B cell (primary cell): ENCODE data around the gene DHTKD1. TPM values are rescaled to one million over a fixed set of nuclear protein-coding genes. Genes with fewer than 3 reads are reported as not detected.

Experiments
- ATAC-seq: fragments of 200-7000 bp; cut with Tn5 transposase; one replicate; pipeline ENCODE4 v1.10.0; 2021; ENCODE audit warnings: low read depth, mild to moderate bottlenecking, moderate number of reproducible peaks, moderate library complexity
- CTCF ChIA-PET: fragments of 350-600 bp; sonication (Branson Sonifier 250); formaldehyde crosslinking; loops from one replicate; lab custom pipeline; 2021; ENCODE audit warnings: antibody characterized with exemption, inconsistent platforms; lab: Charles Lee
- POLR2A ChIA-PET: fragments of 350-600 bp; sonication (Branson Sonifier 250); formaldehyde crosslinking; loops from one replicate; lab custom pipeline; 2021; ENCODE audit warnings: antibody characterized with exemption; lab: Charles Lee
- DNase-seq: peaks from one replicate; pipeline ENCODE4 v3.0.0; 2013
- H2AFZ ChIP-seq: 2 replicates; pipeline ENCODE4 v1.6.1; 2012; ENCODE audit warnings: mild to moderate bottlenecking, low read depth, low read length; ENCODE audit not compliant: insufficient read depth, poor library complexity, severe bottlenecking
- H3K27ac ChIP-seq, 2 donors: 1 replicate in 1 of 2; 2 replicates in 1 of 2; pipeline ENCODE4 v1.5.1; 2012 to 2013; ENCODE audit warnings: low read length in 2 of 2, mild to moderate bottlenecking in 2 of 2, moderate library complexity in 1 of 2
- H3K27me3 ChIP-seq, 4 experiments: fragments of 200-600 bp in 1 of 4; sonication (generic) in 1 of 4; replicated peaks in 1 of 4; 1 replicate in 2 of 4; 2 replicates in 2 of 4; pipeline versions ENCODE4 v1.6.1 to v1.7.0; 2013 to 2016; ENCODE audit warnings: low read length in 3 of 4, mild to moderate bottlenecking in 2 of 4, mixed read lengths in 1 of 4, moderate library complexity in 1 of 4; ENCODE audit not compliant: insufficient read depth in 4 of 4, control insufficient read depth in 3 of 4; ENCODE audit errors: control extremely low read depth in 1 of 4
- H3K36me3 ChIP-seq, 2 experiments: replicated peaks in 1 of 2; 1 replicate in 1 of 2; 2 replicates in 1 of 2; pipeline versions ENCODE4 v1.6.1 to v1.7.1; 2013; ENCODE audit warnings: low read length in 1 of 2; ENCODE audit not compliant: insufficient read depth in 2 of 2, control insufficient read depth in 1 of 2; ENCODE audit errors: control extremely low read depth in 1 of 2, extremely low read depth in 1 of 2
- H3K4me1 ChIP-seq, 2 donors: fragments of 200-600 bp in 1 of 2; sonication (generic) in 1 of 2; 1 replicate in 1 of 2; 2 replicates in 1 of 2; pipeline versions ENCODE4 v1.5.1 to v1.6.1; 2013 to 2017; ENCODE audit warnings: low read length in 2 of 2; ENCODE audit not compliant: control insufficient read depth in 2 of 2, insufficient read depth in 2 of 2
- H3K4me2 ChIP-seq: replicated peaks from 2 replicates; pipeline ENCODE3; 2012; ENCODE audit warnings: mild to moderate bottlenecking, low read depth, low read length; ENCODE audit not compliant: poor library complexity, severe bottlenecking
- H3K4me3 ChIP-seq, 5 experiments: fragments of 200-600 bp in 1 of 5; sonication (generic) in 1 of 5; 1 replicate in 3 of 5; 2 replicates in 2 of 5; pipeline versions ENCODE4 v1.5.1 to v1.7.0; 2011 to 2016; ENCODE audit warnings: low read length in 4 of 5, mild to moderate bottlenecking in 4 of 5, low read depth in 2 of 5, control low read depth in 1 of 5, moderate library complexity in 1 of 5; ENCODE audit not compliant: insufficient read depth in 1 of 5; ENCODE audit errors: control extremely low read depth in 1 of 5, extremely low read depth in 1 of 5
- H3K79me2 ChIP-seq: fragments of 200-600 bp; sonication (generic); one replicate; pipeline ENCODE4 v1.6.0; 2016; ENCODE audit warnings: low read length; ENCODE audit not compliant: control insufficient read depth, insufficient read depth
- H3K9ac ChIP-seq: fragments of 200-600 bp; sonication (generic); 2 replicates; pipeline ENCODE4 v1.6.1; 2017; ENCODE audit warnings: mild to moderate bottlenecking, low read length, moderate library complexity
- H3K9me3 ChIP-seq, 3 donors: one replicate each; pipeline versions ENCODE4 v1.6.1 to v1.7.1; 2013; ENCODE audit warnings: low read length in 2 of 3; ENCODE audit not compliant: control insufficient read depth in 2 of 3, insufficient read depth in 1 of 3; ENCODE audit errors: control extremely low read depth in 1 of 3
- H4K20me1 ChIP-seq: 2 replicates; pipeline ENCODE4 v1.6.0; 2012; ENCODE audit warnings: mild to moderate bottlenecking, low read length; ENCODE audit not compliant: insufficient read depth, control insufficient read depth, poor library complexity, severe bottlenecking
- H3K27ac Mint-ChIP-seq: one replicate; pipeline ENCODE4 v1.8.0; 2021; ENCODE audit warnings: mixed read lengths
- H3K27me3 Mint-ChIP-seq: one replicate; pipeline ENCODE4 v1.8.0; 2021; ENCODE audit warnings: mixed read lengths
- H3K4me1 Mint-ChIP-seq: one replicate; pipeline ENCODE4 v1.8.0; 2021; ENCODE audit warnings: mixed read lengths
- H3K4me3 Mint-ChIP-seq: one replicate; pipeline ENCODE4 v1.8.0; 2021; ENCODE audit warnings: mixed read lengths
- H3K9me3 Mint-ChIP-seq: one replicate; pipeline ENCODE4 v1.8.0; 2022; ENCODE audit warnings: mixed read lengths; ENCODE audit not compliant: insufficient read depth
- EZH2 ChIP-seq: IDR thresholded peaks from 2 replicates; pipeline ENCODE4 v1.6.1; 2012; ENCODE audit warnings: borderline replicate concordance, low read depth, mild to moderate bottlenecking, moderate library complexity, low read length; ENCODE audit not compliant: insufficient read depth, poor library complexity, severe bottlenecking
- WGBS: methylation state at CpG from one replicate; pipeline ENCODE4 v1.1.5; 2013; ENCODE audit warnings: missing lambda C conversion rate; ENCODE audit not compliant: insufficient coverage; 5-methylcytosine and 5-hydroxymethylcytosine counted together
- intact Hi-C: fragments of 100-400 bp; cut with micrococcal nuclease; formaldehyde crosslinking; loops from one replicate; pipeline ENCODE4 v1.10.0; 2022
- polyA plus RNA-seq: library from polyadenylated mRNA; depleted of rRNA; stranded (reverse); fragments of >200 nt; gene quantifications from 2 replicates; pipeline ENCODE4 v1.2.3, GENCODE V29; 2012
- total RNA-seq, 2 donors: library from RNA; stranded (reverse); fragments of 120-200 nt in 1 of 2; gene quantifications; 1 replicate in 1 of 2; 2 replicates in 1 of 2; pipeline versions ENCODE4 v1.2.3 to v1.2.4, GENCODE V29; 2013 to 2022

Gene DHTKD1
- total and polyA plus RNA-seq, 2 donors (not counting 1 experiment from before 2014, with no cell fraction given), result 22.7 to 72.3 TPM

- Histone ChIP-seq H3K79me2 (peaks cover 93% of the 10 kb centered on the region), H3K27me3 (no peaks in the 10 kb centered on the region), H3K36me3 (peaks cover 16 to 51% of the 10 kb centered on the region in 2 experiments), H4K20me1 (peaks cover 28% of the 10 kb centered on the region), H3K4me2 (no peak overlapping the region), H3K9me3 (no peaks in the 10 kb centered on the region), H3K9ac (no peak overlapping the region), H3K27ac (no peak overlapping the region), H3K4me1 (peaks cover 4 to 6% of the 10 kb centered on the region in 2 donors), H2AFZ (no peak overlapping the region), H3K4me3 (no peak overlapping the region)
- intact Hi-C loops, result no loop called here
- H3K9me3 Mint-ChIP-seq, result no peaks in the 10 kb centered on the region
- no peaks in the 10 kb centered on the region for H3K27me3 Mint-ChIP-seq
- peaks cover 14% of the 10 kb centered on the region for H3K4me1 Mint-ChIP-seq
- ChIA-PET CTCF (no interaction called here), POLR2A (no interaction called here)
- no peak overlapping the region for H3K27ac Mint-ChIP-seq
- ATAC-seq, result no peak
- H3K4me3 Mint-ChIP-seq, result no peak overlapping the region
- TF ChIP-seq EZH2, result no peak
- 91% methylated on average over 2 of the region's 2 CpGs for WGBS
- no peak for DNase-seq
Observed at GRCh38 chr10:12027539-12027938, 41.2 kb upstream of the DHTKD1 start.

- ChIA-PET POLR2A (interaction anchor here (0.9 kb wide), 1 partner anchor 11 kb away, joined by 3 read pairs; the partner anchor contains the start of gene UPF2), CTCF (no interaction called here)
- Histone ChIP-seq H3K36me3 (peaks cover 19 to 62% of the 10 kb centered on the region in 2 experiments), H3K4me2 (no peak overlapping the region), H3K79me2 (peaks cover 91% of the 10 kb centered on the region), H4K20me1 (peaks cover 24% of the 10 kb centered on the region), H3K9ac (no peak overlapping the region), H3K27me3 (no peaks in the 10 kb centered on the region), H2AFZ (no peak overlapping the region), H3K4me1 (no peaks in the 10 kb centered on the region), H3K9me3 (no peaks in the 10 kb centered on the region), H3K4me3 (no peak overlapping the region), H3K27ac (peak overlapping the region in 1 of 2 donors; percentile 6)
- Mint-ChIP-seq H3K4me1 (peaks cover 9% of the 10 kb centered on the region), H3K27ac (no peak overlapping the region), H3K9me3 (no peaks in the 10 kb centered on the region), H3K4me3 (no peak overlapping the region), H3K27me3 (no peaks in the 10 kb centered on the region)
- TF ChIP-seq EZH2, result no peak
- intact Hi-C loops, result no loop called here
- ATAC-seq (no peak), DNase-seq (no peak)
- WGBS, result no CpG with 5 or more reads among the region's 4 CpGs
Observed at GRCh38 chr10:12031404-12031803, 37.4 kb upstream of the DHTKD1 start.
